IPS-20b (cell line): Measurements from ENCODE around the gene CFTR.
"Not testable (repeated sequence)": the region's sequence is repeated elsewhere in the genome, so short reads cannot be mapped to it uniquely, and the experiment has no call there.

ENCODE experiments used
- H3K27ac ChIP-seq: one replicate; pipeline ENCODE4 v1.5.1; 2013; ENCODE audit warnings: low read length
- H3K27me3 ChIP-seq: 2 replicates; pipeline ENCODE4 v1.6.1; 2013; ENCODE audit warnings: mild to moderate bottlenecking, low read length, inconsistent platforms; ENCODE audit not compliant: insufficient read depth
- H3K36me3 ChIP-seq: 2 replicates; pipeline ENCODE4 v1.6.1; 2013; ENCODE audit warnings: low read depth, mild to moderate bottlenecking, inconsistent platforms, low read length, moderate library complexity; ENCODE audit not compliant: insufficient read depth
- H3K4me1 ChIP-seq: 2 replicates; pipeline ENCODE4 v1.6.1; 2013; ENCODE audit warnings: mild to moderate bottlenecking, control low read depth, inconsistent platforms, low read length, moderate library complexity; ENCODE audit not compliant: insufficient read depth
- H3K4me3 ChIP-seq: 2 replicates; pipeline ENCODE4 v1.5.1; 2013; ENCODE audit warnings: mild to moderate bottlenecking, low read length, inconsistent platforms
- H3K9ac ChIP-seq: 2 replicates; pipeline ENCODE4 v1.6.1; 2013; ENCODE audit warnings: low read depth, mild to moderate bottlenecking, inconsistent platforms, low read length, moderate library complexity
- H3K9me3 ChIP-seq: 2 replicates; pipeline ENCODE4 v1.6.1; 2013; ENCODE audit warnings: mild to moderate bottlenecking, low read depth, low read length, inconsistent platforms; ENCODE audit not compliant: insufficient read depth

CFTR gene

DNA sequence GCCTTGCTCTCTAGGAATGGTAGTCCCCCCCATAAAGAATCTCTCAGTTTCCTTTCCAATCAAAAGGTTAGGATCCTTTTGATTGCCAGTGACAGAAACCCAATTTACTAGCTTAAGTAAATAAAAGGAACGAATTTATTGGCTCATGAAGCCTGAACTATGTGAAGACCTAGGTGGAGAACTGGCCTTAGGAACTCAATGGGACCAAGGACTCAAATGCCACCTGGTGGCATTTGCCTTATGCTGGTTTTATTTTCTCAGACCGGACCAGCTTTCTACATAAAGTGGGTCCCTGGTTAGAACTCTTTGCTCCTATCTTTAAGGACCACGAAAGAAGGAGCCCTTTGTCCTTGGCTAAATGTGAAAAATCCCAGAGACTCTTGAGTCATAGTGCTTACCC, 25.4 kb downstream of the CFTR start:
- no peak overlapping the region for H3K4me3 ChIP-seq
- H3K27me3 ChIP-seq, result no peaks in the 10 kb centered on the region
- no peaks in the 10 kb centered on the region for H3K36me3 ChIP-seq
- 0 out of 2 replicates have a peak, but pooled peaks cover 3% of the 10 kb centered on the region for H3K4me1 ChIP-seq
- no peak overlapping the region for H3K9ac ChIP-seq
- H3K9me3 ChIP-seq, result no peaks in the 10 kb centered on the region
- no peak overlapping the region for H3K27ac ChIP-seq

DNA sequence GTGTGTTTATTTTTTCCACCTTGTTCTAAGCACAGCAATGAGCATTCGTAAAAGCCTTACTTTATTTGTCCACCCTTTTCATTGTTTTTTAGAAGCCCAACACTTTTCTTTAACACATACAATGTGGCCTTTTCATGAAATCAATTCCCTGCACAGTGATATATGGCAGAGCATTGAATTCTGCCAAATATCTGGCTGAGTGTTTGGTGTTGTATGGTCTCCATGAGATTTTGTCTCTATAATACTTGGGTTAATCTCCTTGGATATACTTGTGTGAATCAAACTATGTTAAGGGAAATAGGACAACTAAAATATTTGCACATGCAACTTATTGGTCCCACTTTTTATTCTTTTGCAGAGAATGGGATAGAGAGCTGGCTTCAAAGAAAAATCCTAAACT, 28.9 kb downstream of the CFTR start:
- Histone ChIP-seq H3K4me1 (0 out of 2 replicates have a peak, but pooled peaks cover 3% of the 10 kb centered on the region), H3K27me3 (no peaks in the 10 kb centered on the region), H3K9ac (no peak overlapping the region), H3K27ac (no peak overlapping the region), H3K4me3 (no peak overlapping the region), H3K9me3 (no peaks in the 10 kb centered on the region), H3K36me3 (no peaks in the 10 kb centered on the region)

DNA sequence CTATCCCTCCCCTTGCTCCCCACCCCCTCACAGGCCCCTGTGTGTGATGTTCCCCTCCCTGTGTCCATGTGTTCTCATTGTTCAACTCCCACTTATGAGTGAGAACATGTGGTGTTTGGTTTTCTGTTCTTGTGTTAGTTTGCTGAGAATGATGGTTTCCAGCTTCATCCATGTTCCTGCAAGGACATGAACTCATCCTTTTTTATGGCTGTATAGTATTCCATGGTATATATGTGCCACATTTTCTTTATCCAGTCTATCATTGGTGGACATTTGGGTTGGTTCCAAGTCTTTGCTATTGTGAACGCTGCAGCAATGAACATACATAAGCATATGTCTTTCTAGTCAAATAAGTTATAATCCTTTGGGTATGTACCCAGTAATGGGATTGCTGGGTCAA, 37.4 kb downstream of the CFTR start:
- H3K27ac ChIP-seq, H3K4me1 ChIP-seq, H3K9ac ChIP-seq, H3K27me3 ChIP-seq, H3K36me3 ChIP-seq, H3K4me3 ChIP-seq, H3K9me3 ChIP-seq: not testable (repeated sequence)

DNA sequence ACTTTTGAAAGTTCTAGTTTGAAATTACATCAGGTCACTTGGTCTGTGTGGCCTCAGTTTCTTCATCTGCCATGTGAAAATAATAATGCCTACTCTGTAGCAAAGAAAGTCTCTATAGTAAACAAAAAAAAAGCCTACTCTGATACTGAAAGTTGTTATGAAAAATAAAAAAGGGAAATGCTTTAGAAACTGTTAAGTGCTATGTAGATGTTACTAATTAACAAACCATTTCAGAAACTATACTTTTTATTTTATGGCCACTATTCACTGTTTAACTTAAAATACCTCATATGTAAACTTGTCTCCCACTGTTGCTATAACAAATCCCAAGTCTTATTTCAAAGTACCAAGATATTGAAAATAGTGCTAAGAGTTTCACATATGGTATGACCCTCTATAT, 50.6 kb downstream of the CFTR start:
- no peaks in the 10 kb centered on the region for H3K27me3 ChIP-seq
- H3K4me1 ChIP-seq, result no peaks in the 10 kb centered on the region
- no peak overlapping the region for H3K4me3 ChIP-seq
- H3K9ac ChIP-seq, result no peak overlapping the region
- no peaks in the 10 kb centered on the region for H3K9me3 ChIP-seq
- H3K36me3 ChIP-seq, result no peaks in the 10 kb centered on the region
- no peak overlapping the region for H3K27ac ChIP-seq

DNA sequence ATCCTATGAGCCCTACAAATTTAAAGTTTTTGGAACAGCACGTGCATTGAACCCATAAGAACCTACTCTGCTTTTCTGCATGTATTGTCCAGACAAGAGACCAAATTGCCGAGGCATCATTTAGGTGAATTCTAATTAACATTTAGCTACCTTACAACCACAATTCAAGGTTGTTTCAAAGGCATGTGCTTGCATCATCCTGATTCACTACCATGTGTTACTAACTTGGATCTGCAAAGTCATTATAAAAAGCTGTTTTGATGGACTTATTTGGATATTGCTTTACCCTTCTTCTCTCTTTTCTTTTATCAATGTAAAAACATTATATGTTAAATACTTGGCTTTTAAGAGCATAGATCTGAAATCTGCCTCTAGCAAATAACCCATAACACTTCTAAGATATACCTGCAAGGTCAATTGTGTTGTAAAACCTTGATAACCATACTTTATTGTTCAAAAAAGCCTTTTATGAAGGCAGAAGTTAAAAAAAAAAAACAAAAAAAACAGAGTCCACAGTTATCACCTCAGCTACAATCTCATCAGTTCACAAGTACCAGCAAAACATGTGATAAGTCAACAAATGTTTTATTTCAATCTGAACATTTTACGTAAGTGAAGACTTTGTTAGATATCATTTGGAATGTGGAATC, 51.9 kb downstream of the CFTR start:
- Histone ChIP-seq H3K4me3 (no peak overlapping the region), H3K4me1 (no peaks in the 10 kb centered on the region), H3K27ac (no peak overlapping the region), H3K27me3 (no peaks in the 10 kb centered on the region), H3K9ac (no peak overlapping the region), H3K36me3 (no peaks in the 10 kb centered on the region), H3K9me3 (no peaks in the 10 kb centered on the region)

DNA sequence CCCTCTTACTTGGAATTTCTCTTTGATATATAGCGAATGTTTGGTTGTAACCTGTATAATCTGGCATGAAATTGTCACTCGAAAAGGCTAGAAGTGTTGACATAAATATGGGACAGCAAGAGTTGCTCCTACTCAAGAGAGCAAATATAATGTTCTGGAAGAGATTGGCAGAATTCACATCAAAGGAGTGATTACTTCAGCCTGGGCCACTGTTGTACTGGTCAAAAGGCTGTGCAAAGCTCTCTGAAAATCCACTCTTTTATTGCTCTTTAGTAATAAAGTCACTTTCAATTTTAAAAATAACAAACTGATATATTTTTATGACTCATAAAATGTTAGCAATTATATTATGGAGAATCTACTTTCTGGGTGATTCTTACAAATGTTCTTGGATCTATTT, 58.2 kb downstream of the CFTR start:
- Histone ChIP-seq H3K4me3 (no peak overlapping the region), H3K4me1 (no peaks in the 10 kb centered on the region), H3K27ac (no peak overlapping the region), H3K36me3 (no peaks in the 10 kb centered on the region), H3K27me3 (no peaks in the 10 kb centered on the region), H3K9ac (no peak overlapping the region), H3K9me3 (no peaks in the 10 kb centered on the region)

DNA sequence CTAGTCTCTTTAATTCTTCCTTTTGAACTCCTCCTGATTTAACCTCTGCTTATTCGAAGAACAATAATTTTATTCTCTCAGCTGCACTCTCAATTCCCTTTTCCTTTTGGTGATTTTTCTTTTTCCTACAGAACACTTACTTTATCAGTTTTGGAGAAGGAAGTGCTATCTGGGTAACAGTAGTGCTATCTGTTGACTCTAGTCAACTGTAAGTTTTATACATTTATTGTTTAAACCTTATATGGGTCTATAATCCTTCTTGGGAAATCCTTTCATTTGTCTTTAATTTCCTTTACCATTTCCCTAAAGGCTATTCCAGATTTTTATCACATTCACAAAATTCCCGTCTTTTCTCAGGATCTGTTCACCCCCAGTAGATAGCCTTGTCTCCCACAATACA, 64.2 kb downstream of the CFTR start:
- H3K4me1 ChIP-seq, result no peaks in the 10 kb centered on the region
- no peak overlapping the region for H3K27ac ChIP-seq
- no peak overlapping the region for H3K9ac ChIP-seq
- no peak overlapping the region for H3K4me3 ChIP-seq
- H3K9me3 ChIP-seq, result no peaks in the 10 kb centered on the region
- H3K36me3 ChIP-seq, result no peaks in the 10 kb centered on the region
- H3K27me3 ChIP-seq, result no peaks in the 10 kb centered on the region

DNA sequence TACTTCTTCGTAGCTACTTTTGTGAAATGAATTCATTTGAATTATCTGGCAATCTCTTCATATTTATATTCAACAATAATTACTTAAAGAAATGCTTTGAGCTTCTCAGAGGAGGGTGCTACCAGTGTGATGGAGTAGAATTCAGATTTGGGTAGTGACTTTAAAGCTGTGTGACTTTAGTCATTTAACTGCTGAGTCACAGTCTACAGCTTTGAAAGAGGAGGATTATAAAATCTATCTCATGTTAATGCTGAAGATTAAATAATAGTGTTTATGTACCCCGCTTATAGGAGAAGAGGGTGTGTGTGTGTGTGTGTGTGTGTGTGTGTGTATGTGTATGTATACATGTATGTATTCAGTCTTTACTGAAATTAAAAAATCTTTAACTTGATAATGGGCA, 68.2 kb downstream of the CFTR start:
- H3K27me3 ChIP-seq, result no peaks in the 10 kb centered on the region
- H3K4me3 ChIP-seq, result no peak overlapping the region
- no peaks in the 10 kb centered on the region for H3K9me3 ChIP-seq
- no peak overlapping the region for H3K27ac ChIP-seq
- H3K36me3 ChIP-seq, result no peaks in the 10 kb centered on the region
- no peaks in the 10 kb centered on the region for H3K4me1 ChIP-seq
- H3K9ac ChIP-seq, result no peak overlapping the region

DNA sequence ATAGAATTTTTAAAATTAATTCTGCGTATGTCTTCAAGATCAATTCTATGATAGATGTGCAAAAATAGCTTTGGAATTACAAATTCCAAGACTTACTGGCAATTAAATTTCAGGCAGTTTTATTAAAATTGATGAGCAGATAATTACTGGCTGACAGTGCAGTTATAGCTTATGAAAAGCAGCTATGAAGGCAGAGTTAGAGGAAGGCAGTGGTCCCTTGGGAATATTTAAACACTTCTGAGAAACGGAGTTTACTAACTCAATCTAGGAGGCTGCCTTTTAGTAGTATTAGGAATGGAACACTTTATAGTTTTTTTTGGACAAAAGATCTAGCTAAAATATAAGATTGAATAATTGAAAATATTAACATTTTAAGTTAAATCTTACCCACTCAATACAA, 70.8 kb downstream of the CFTR start:
- Histone ChIP-seq H3K27ac (no peak overlapping the region), H3K9ac (no peak overlapping the region), H3K4me1 (no peaks in the 10 kb centered on the region), H3K9me3 (no peaks in the 10 kb centered on the region), H3K4me3 (no peak overlapping the region), H3K36me3 (no peaks in the 10 kb centered on the region), H3K27me3 (no peaks in the 10 kb centered on the region)

DNA sequence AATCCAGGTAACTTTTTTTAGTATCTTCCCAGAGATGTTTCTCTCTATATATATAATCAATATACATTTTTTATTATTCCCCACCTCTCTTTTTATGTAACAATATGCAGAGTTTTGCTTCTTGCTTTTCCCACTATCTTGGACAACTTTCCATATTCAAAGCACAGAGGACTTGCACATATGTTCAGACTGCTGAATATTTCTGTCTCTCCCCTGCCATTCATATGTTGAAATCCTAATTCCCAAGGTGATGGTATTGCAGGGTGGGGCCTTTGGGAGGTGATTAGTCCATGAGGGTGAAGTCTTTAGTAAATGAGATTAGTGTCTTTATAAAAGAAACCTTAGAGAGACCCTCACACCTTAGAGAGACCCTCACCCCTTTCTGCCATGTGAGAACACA, 72.8 kb downstream of the CFTR start:
- Histone ChIP-seq H3K9ac (no peak overlapping the region), H3K27ac (no peak overlapping the region), H3K36me3 (no peaks in the 10 kb centered on the region), H3K27me3 (no peaks in the 10 kb centered on the region), H3K4me1 (no peaks in the 10 kb centered on the region), H3K9me3 (no peaks in the 10 kb centered on the region), H3K4me3 (no peak overlapping the region)

DNA sequence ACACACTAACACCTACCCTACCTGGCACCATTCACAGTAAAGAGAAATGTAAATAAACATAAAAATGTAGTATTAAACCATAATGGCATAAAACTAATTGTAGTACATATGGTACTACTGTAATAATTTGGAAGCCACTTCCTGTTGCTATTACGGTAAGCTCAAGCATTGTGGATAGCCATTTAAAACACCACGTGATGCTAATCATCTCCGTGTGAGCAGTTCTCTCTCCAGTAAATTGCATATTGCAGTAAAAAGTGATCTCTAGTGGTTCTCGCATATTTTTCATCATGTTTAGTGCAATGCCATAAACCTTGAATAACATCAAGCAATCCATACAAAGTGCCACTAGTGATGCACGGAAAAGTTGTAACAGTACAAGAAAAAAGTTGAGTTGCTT, 75.4 kb downstream of the CFTR start:
- Histone ChIP-seq H3K4me3 (no peak overlapping the region), H3K27ac (no peak overlapping the region), H3K9ac (no peak overlapping the region), H3K27me3 (no peaks in the 10 kb centered on the region), H3K36me3 (no peaks in the 10 kb centered on the region), H3K4me1 (no peaks in the 10 kb centered on the region), H3K9me3 (no peaks in the 10 kb centered on the region)

DNA sequence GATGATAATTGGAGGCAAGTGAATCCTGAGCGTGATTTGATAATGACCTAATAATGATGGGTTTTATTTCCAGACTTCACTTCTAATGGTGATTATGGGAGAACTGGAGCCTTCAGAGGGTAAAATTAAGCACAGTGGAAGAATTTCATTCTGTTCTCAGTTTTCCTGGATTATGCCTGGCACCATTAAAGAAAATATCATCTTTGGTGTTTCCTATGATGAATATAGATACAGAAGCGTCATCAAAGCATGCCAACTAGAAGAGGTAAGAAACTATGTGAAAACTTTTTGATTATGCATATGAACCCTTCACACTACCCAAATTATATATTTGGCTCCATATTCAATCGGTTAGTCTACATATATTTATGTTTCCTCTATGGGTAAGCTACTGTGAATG, 79.6 kb downstream of the CFTR start:
- Histone ChIP-seq H3K9me3 (no peaks in the 10 kb centered on the region), H3K9ac (no peak overlapping the region)

DNA sequence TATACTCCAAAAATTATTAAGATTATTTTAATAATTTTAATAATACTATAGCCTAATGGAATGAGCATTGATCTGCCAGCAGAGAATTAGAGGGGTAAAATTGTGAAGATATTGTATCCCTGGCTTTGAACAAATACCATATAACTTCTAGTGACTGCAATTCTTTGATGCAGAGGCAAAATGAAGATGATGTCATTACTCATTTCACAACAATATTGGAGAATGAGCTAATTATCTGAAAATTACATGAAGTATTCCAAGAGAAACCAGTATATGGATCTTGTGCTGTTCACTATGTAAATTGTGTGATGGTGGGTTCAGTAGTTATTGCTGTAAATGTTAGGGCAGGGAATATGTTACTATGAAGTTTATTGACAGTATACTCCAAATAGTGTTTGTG, 80.2 kb downstream of the CFTR start:
- Histone ChIP-seq H3K27ac (no peak overlapping the region), H3K4me3 (no peak overlapping the region), H3K36me3 (no peaks in the 10 kb centered on the region), H3K27me3 (no peaks in the 10 kb centered on the region), H3K9ac (no peak overlapping the region), H3K9me3 (no peaks in the 10 kb centered on the region), H3K4me1 (no peaks in the 10 kb centered on the region)

More for the DNA sequence above, 79.6 kb downstream of the CFTR start:
- H3K27ac ChIP-seq, result no peak overlapping the region
- H3K4me1 ChIP-seq, result no peaks in the 10 kb centered on the region
- no peaks in the 10 kb centered on the region for H3K36me3 ChIP-seq
- H3K27me3 ChIP-seq, result no peaks in the 10 kb centered on the region
- H3K4me3 ChIP-seq, result no peak overlapping the region
